IMR-90 (cell line): ENCODE measurements around the gene PTPRN2. TPM values are rescaled to one million over a fixed set of nuclear protein-coding genes. Genes with fewer than 3 reads are reported as not detected.

Experiments
- ATAC-seq: fragments of 200-7000 bp; cut with Tn5 transposase; 2 replicates; pipeline ENCODE4 v1.9.1; 2020; ENCODE audit warnings: low read depth, mild to moderate bottlenecking, moderate library complexity
- BruUV-seq: library from RNA; stranded (reverse); fragments of 400-500 nt; replicated peaks from 2 replicates; lab custom pipeline; 2021; lab: Mats Ljungman, UMichigan
- CTCF ChIA-PET: fragments of 300-600 bp; formaldehyde crosslinking; extraction: SDS; loops from one replicate; lab custom pipeline; 2021; ENCODE audit warnings: antibody characterized with exemption; lab: Yijun Ruan, JAX
- POLR2A ChIA-PET: fragments of 300-600 bp; sonication (Branson Sonifier 250); formaldehyde crosslinking; loops from one replicate; lab custom pipeline; 2022; ENCODE audit warnings: antibody characterized with exemption; ENCODE audit not compliant: unreplicated experiment; lab: Charles Lee
- DNase-seq: peaks from one replicate; pipeline ENCODE4 v3.0.0; 2013
- H2AFZ ChIP-seq: replicated peaks from 2 replicates; pipeline ENCODE3; 2013; ENCODE audit warnings: low read length, mild to moderate bottlenecking; ENCODE audit not compliant: poor library complexity
- H2AK5ac ChIP-seq: 2 replicates; pipeline ENCODE4 v1.6.1; 2013; ENCODE audit warnings: low read depth, low read length, inconsistent platforms
- H2AK9ac ChIP-seq: replicated peaks from 2 replicates; pipeline ENCODE3; 2013; ENCODE audit warnings: mild to moderate bottlenecking, low read depth, low read length, moderate library complexity; ENCODE audit not compliant: poor library complexity
- H2BK120ac ChIP-seq: 2 replicates; pipeline ENCODE4 v1.6.1; 2013; ENCODE audit warnings: low read depth, low read length, inconsistent platforms
- H2BK15ac ChIP-seq: 3 replicates; pipeline ENCODE4 v1.6.1; 2013; ENCODE audit warnings: low read depth, low read length, inconsistent platforms
- H2BK20ac ChIP-seq: 2 replicates; pipeline ENCODE4 v1.6.1; 2013; ENCODE audit warnings: low read depth, mild to moderate bottlenecking, inconsistent platforms, low read length, moderate library complexity
- H2BK5ac ChIP-seq: 2 replicates; pipeline ENCODE4 v1.6.1; 2013; ENCODE audit warnings: mild to moderate bottlenecking, low read depth, low read length, inconsistent platforms; ENCODE audit not compliant: poor library complexity, severe bottlenecking
- H3K14ac ChIP-seq: replicated peaks from 2 replicates; pipeline ENCODE4 v1.6.1; 2013; ENCODE audit warnings: low read depth, low read length, inconsistent platforms
- H3K18ac ChIP-seq: 2 replicates; pipeline ENCODE4 v1.6.1; 2013; ENCODE audit warnings: low read depth, low read length, control low read depth
- H3K23ac ChIP-seq: 2 replicates; pipeline ENCODE4 v1.6.1; 2013; ENCODE audit warnings: low read depth, low read length, inconsistent platforms
- H3K27ac ChIP-seq: 2 replicates; pipeline ENCODE4 v1.5.1; 2013; ENCODE audit warnings: mild to moderate bottlenecking, control low read depth, low read length; ENCODE audit not compliant: insufficient read depth
- H3K27me3 ChIP-seq: 2 replicates; pipeline ENCODE4 v1.6.1; 2013; ENCODE audit warnings: low read length; ENCODE audit not compliant: control insufficient read depth, insufficient read depth
- H3K36me3 ChIP-seq: 2 replicates; pipeline ENCODE4 v1.6.1; 2013; ENCODE audit warnings: low read length, mixed read lengths; ENCODE audit not compliant: control insufficient read depth, insufficient read depth
- H3K4ac ChIP-seq: 2 replicates; pipeline ENCODE4 v1.6.1; 2013; ENCODE audit warnings: low read depth, low read length, inconsistent platforms
- H3K4me1 ChIP-seq: 2 replicates; pipeline ENCODE4 v1.6.1; 2013; ENCODE audit warnings: low read length, mixed read lengths; ENCODE audit not compliant: control insufficient read depth, insufficient read depth
- H3K4me2 ChIP-seq: 2 replicates; pipeline ENCODE4 v1.6.1; 2013; ENCODE audit warnings: low read depth, mild to moderate bottlenecking, control low read depth, low read length, moderate library complexity
- H3K4me3 ChIP-seq: 2 replicates; pipeline ENCODE4 v1.5.1; 2013; ENCODE audit warnings: low read depth, mild to moderate bottlenecking, control low read depth, low read length, moderate library complexity; ENCODE audit not compliant: insufficient read depth
- H3K56ac ChIP-seq: 2 replicates; pipeline ENCODE4 v1.6.1; 2013; ENCODE audit warnings: low read length, inconsistent platforms; ENCODE audit not compliant: insufficient read depth; ENCODE audit errors: extremely low read depth
- H3K79me1 ChIP-seq, 2 experiments: 2 replicates each; pipeline ENCODE4 v1.6.1; 2013; ENCODE audit warnings: low read length in 2 of 2, inconsistent platforms in 1 of 2, low read depth in 1 of 2
- H3K9ac ChIP-seq: 2 replicates; pipeline ENCODE4 v1.6.1; 2013; ENCODE audit warnings: low read depth, low read length, control low read depth
- H3K9me1 ChIP-seq: 2 replicates; pipeline ENCODE4 v1.6.1; 2013; ENCODE audit warnings: low read length, inconsistent platforms; ENCODE audit not compliant: insufficient read depth
- H3K9me3 ChIP-seq: 2 replicates; pipeline ENCODE4 v1.6.1; 2013; ENCODE audit warnings: low read length; ENCODE audit not compliant: control insufficient read depth, insufficient read depth
- H4K20me1 ChIP-seq: 2 replicates; pipeline ENCODE4 v1.6.1; 2013; ENCODE audit warnings: low read length, inconsistent platforms; ENCODE audit not compliant: insufficient read depth
- H4K5ac ChIP-seq: 2 replicates; pipeline ENCODE4 v1.6.1; 2013; ENCODE audit warnings: mild to moderate bottlenecking, low read depth, low read length, control low read depth
- H4K8ac ChIP-seq, 2 experiments: 2 replicates each; pipeline ENCODE4 v1.6.1; 2013; ENCODE audit warnings: low read depth in 2 of 2, low read length in 2 of 2, control low read depth in 1 of 2, inconsistent platforms in 1 of 2
- H4K91ac ChIP-seq: 2 replicates; pipeline ENCODE4 v1.6.1; 2013; ENCODE audit warnings: low read depth, low read length, inconsistent platforms; ENCODE audit not compliant: insufficient read depth
- BHLHE40 ChIP-seq: fragments of 150-350 bp; IDR thresholded peaks from 2 replicates; pipeline ENCODE4 v1.6.1; 2016; ENCODE audit warnings: mild to moderate bottlenecking, low read depth, low read length
- CEBPB ChIP-seq: IDR thresholded peaks from 2 replicates; pipeline ENCODE4 v1.6.1; 2012; ENCODE audit warnings: low read depth, low read length, improper control_type of control experiment
- FOS ChIP-seq: fragments of 150-350 bp; IDR thresholded peaks from 2 replicates; pipeline ENCODE4 v1.6.1; 2016; ENCODE audit warnings: low read depth, low read length
- MAFK ChIP-seq: IDR thresholded peaks from 2 replicates; pipeline ENCODE4 v1.6.1; 2012; ENCODE audit warnings: low read depth, low read length, improper control_type of control experiment
- MXI1 ChIP-seq: IDR thresholded peaks from 2 replicates; pipeline ENCODE4 v1.6.1; 2012; ENCODE audit warnings: low read depth, mild to moderate bottlenecking, low read length, moderate library complexity, borderline replicate concordance
- WGBS, 2 experiments: methylation state at CpG; one replicate each; pipeline versions ENCODE4 v1.1.5 to v1.1.7; 2013; ENCODE audit warnings: missing lambda C conversion rate in 2 of 2; ENCODE audit not compliant: insufficient read length in 1 of 2; ENCODE audit errors: extremely low coverage in 2 of 2; 5-methylcytosine and 5-hydroxymethylcytosine counted together
- dilution Hi-C: fragments of 300-500 bp; cut with HindIII; formaldehyde crosslinking; loops from one replicate; pipeline ENCODE4 v1.14.3; 2018; ENCODE audit warnings: low sequenced_read_pairs; ENCODE audit not compliant: unreplicated experiment
- in situ Hi-C: fragments of 300-500 bp; cut with MboI; formaldehyde crosslinking; loops from 3 replicates; pipeline ENCODE4 v1.14.3; 2019; ENCODE audit warnings: low sequenced_read_pairs, inconsistent platforms, mixed read lengths
- intact Hi-C: fragments of 100-400 bp; cut with micrococcal nuclease; formaldehyde crosslinking; loops from 2 replicates; pipeline ENCODE4 v1.10.0; 2022
- polyA plus RNA-seq, 3 experiments: library from polyadenylated mRNA; depleted of rRNA; stranded (reverse); fragments of >200 nt; gene quantifications; 2 replicates each; pipeline ENCODE4 v1.2.3, GENCODE V29; 2012; ENCODE audit warnings: low replicate concordance in 1 of 3
- total RNA-seq: library from RNA; depleted of rRNA; stranded (reverse); fragments of >200 nt; gene quantifications from 2 replicates; pipeline ENCODE4 v1.2.3, GENCODE V29; 2012
- TF ChIP-seq, protein P1 (sequence below): conservative IDR thresholded peaks from 2 replicates; pipeline ENCODE4 v1.5.1; 2012; ENCODE audit warnings: mild to moderate bottlenecking, low read depth, low read length, improper control_type of control experiment

The PTPRN2 gene
- total and polyA plus RNA-seq, 2 of the 4 experiments (the other 2 are of a cell fraction) = 0.03 TPM; not detected in 1

DNA sequence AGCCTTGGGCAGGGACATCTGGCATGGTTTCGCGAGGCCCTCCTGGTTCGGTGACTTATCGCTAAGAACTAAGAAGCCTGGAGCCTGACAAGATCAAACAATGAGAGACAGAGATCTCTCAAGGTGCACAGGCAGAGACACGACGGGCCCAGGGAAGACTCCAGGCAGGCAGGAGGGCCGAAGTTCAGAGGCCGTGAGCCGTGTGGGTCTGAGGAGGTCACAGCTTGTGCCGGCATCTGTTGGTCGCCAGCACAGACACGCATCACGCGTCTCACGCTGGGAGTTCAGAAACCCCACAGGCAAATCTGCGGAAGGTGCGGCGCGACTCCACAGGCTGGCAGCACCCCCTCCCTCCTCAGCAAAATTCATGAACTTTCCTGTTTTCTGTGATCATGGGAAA is 936.8 kb downstream of the PTPRN2 start:
- H3K79me1 ChIP-seq = no peaks in the 10 kb centered on the region
- no peak overlapping the region for H3K14ac ChIP-seq
- ChIA-PET POLR2A (no interaction called here), CTCF (no interaction called here)
- no peak overlapping the region for H3K18ac ChIP-seq
- BruUV-seq = no TSS peak
- no peak overlapping the region for H3K23ac ChIP-seq
- H3K9me1 ChIP-seq = no peaks in the 10 kb centered on the region
- TF ChIP-seq CEBPB = no peak
- no peak for TF ChIP-seq MXI1
- TF ChIP-seq, protein P1, sequence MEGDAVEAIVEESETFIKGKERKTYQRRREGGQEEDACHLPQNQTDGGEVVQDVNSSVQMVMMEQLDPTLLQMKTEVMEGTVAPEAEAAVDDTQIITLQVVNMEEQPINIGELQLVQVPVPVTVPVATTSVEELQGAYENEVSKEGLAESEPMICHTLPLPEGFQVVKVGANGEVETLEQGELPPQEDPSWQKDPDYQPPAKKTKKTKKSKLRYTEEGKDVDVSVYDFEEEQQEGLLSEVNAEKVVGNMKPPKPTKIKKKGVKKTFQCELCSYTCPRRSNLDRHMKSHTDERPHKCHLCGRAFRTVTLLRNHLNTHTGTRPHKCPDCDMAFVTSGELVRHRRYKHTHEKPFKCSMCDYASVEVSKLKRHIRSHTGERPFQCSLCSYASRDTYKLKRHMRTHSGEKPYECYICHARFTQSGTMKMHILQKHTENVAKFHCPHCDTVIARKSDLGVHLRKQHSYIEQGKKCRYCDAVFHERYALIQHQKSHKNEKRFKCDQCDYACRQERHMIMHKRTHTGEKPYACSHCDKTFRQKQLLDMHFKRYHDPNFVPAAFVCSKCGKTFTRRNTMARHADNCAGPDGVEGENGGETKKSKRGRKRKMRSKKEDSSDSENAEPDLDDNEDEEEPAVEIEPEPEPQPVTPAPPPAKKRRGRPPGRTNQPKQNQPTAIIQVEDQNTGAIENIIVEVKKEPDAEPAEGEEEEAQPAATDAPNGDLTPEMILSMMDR = no peak
- TF ChIP-seq FOS = no peak
- TF ChIP-seq BHLHE40 = no peak
- TF ChIP-seq MAFK = no peak
- no peak overlapping the region for H4K5ac ChIP-seq
- H3K4me3 ChIP-seq = no peak overlapping the region
- H3K27ac ChIP-seq = no peak overlapping the region
- 76% methylated on average over 6 of the region's 19 CpGs; no CpG with 5 or more reads in 1 of the 2 experiments for WGBS, 2 experiments
- H2BK15ac ChIP-seq = no peak overlapping the region
- H3K27me3 ChIP-seq = no peaks in the 10 kb centered on the region
- DNase-seq (no peak), ATAC-seq (no peak)
- H3K36me3 ChIP-seq = no peaks in the 10 kb centered on the region
- H3K56ac ChIP-seq = no peak overlapping the region
- dilution Hi-C loops = no loop called here
- no peaks in the 10 kb centered on the region for H4K20me1 ChIP-seq
- H3K9ac ChIP-seq = no peak overlapping the region
- H2BK5ac ChIP-seq = no peak overlapping the region
- H2AK9ac ChIP-seq = no peak overlapping the region
- no peak overlapping the region for H4K8ac ChIP-seq
- H4K91ac ChIP-seq = no peak overlapping the region
- H2AK5ac ChIP-seq = no peak overlapping the region
- H3K9me3 ChIP-seq = peaks cover 53% of the 10 kb centered on the region
- H3K4ac ChIP-seq = no peak overlapping the region
- intact Hi-C loops = no loop called here
- H2AFZ ChIP-seq = no peak overlapping the region
- no peak overlapping the region for H2BK120ac ChIP-seq
- H2BK20ac ChIP-seq = no peak overlapping the region
- no peak overlapping the region for H3K4me2 ChIP-seq
- in situ Hi-C loops = no loop called here
- H3K4me1 ChIP-seq = no peaks in the 10 kb centered on the region
